ENCODE data around the gene CGRRF1.

The CGRRF1 gene

GRCh38 chr14:54577977-54578376 lies 68.3 kb downstream of the CGRRF1 start:
- no peak for DNase-seq (ENCODE audit: low spot score)

- no peak for DNase-seq (ENCODE audit: low spot score)
These were observed 69.9 kb downstream of the CGRRF1 start for GRCh38 chr14:54579621-54580020.

GRCh38 chr14:54580933-54581332 lies 71.2 kb downstream of the CGRRF1 start:
- no peak for DNase-seq (ENCODE audit: low spot score)

- no peak for DNase-seq (ENCODE audit: low spot score)
These were observed 72.6 kb downstream of the CGRRF1 start for GRCh38 chr14:54582334-54582733.

GRCh38 chr14:54584097-54584496 lies 74.4 kb downstream of the CGRRF1 start:
- DNase-seq (ENCODE audit: low spot score) = no peak

- DNase-seq (ENCODE audit: low spot score) = no peak
These were observed 75.5 kb downstream of the CGRRF1 start for GRCh38 chr14:54585214-54585613.
